Measurements from ENCODE around the gene MUC3A. TPM values are rescaled to one million over a fixed set of nuclear protein-coding genes. Genes with fewer than 3 reads are reported as not detected.
"Not testable (repeated sequence)": the region's sequence is repeated elsewhere in the genome, so short reads cannot be mapped to it uniquely, and the experiment has no call there.

Gene MUC3A
- total RNA-seq, 1 donor from 2014 or later = not detected

- DNase-seq (ENCODE audit: low read depth in 2 of 2) = no peak
Observed at GRCh38 chr7:100971111-100972001, 22.0 kb downstream of the MUC3A start.

- DNase-seq (ENCODE audit: low read depth in 2 of 2) = no peak
Observed at GRCh38 chr7:100972002-100972347, 22.6 kb downstream of the MUC3A start.

DNA sequence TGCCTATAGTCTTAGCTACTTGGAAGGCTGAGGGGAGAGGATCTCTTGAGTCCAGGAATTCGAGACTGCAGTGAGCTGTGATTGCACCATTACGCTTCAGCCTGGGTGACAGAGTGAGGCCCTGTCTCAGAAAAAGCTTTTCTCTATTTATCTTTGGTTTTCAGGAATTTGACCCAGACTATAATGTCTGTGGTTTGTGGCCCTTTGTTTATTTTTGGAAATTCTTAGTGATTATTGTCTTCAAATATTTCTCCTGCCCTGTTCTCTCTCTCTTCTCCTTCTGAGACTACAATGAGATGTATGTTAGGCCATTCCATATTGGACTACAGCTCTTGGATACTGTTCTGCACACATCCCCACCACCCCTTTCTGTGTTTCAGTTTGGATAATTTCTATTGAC lies 24.7 kb downstream of the MUC3A start:
- no peak for DNase-seq (ENCODE audit: low read depth in 2 of 2)

DNA sequence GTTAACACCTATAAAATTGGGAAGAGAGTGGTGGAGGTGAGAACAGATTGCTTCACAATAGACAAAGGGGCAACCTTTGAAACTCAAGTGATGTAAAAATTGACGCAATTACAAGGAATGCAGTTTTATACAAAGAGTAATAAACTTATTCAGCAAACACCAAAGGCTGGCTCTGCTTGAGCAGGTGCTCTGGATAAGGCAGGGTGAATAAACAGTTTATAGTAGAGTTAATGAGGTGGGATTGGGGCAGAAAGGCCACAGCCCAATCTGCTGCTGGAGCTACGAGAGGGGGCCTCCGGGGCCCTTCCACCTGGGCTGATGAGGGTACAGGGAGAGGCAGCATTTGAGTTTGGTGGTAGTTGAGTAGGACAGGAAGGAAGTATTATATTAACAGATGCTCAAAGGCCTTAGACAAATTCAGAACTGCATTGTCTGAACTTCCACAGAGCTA lies 26.1 kb downstream of the MUC3A start:
- no peak for DNase-seq (ENCODE audit: low read depth in 2 of 2)

DNA sequence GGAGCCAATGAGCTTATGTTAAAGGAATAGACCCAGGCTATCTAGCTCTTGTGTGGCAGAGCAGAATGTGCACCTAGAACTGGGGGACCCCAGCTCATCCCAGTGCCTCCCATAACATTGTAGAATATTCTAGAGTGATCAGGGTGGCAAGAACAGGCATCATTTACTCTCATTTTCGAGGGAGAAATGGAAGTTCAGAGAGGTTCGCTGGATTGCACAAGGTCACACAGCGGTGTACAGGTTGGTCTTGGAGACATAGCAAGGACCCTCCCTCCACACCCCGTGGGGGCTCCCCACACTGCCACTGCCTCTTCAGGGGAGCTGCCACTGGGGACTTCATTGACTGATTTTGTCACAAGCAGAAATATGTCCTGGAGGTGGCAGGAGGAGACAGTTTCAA lies 29.0 kb downstream of the MUC3A start:
- DNase-seq (ENCODE audit: low read depth in 2 of 2) = no peak

- no peak for DNase-seq (ENCODE audit: low read depth in 2 of 2)
Observed at GRCh38 chr7:100983451-100984187, 34.3 kb downstream of the MUC3A start.

DNA sequence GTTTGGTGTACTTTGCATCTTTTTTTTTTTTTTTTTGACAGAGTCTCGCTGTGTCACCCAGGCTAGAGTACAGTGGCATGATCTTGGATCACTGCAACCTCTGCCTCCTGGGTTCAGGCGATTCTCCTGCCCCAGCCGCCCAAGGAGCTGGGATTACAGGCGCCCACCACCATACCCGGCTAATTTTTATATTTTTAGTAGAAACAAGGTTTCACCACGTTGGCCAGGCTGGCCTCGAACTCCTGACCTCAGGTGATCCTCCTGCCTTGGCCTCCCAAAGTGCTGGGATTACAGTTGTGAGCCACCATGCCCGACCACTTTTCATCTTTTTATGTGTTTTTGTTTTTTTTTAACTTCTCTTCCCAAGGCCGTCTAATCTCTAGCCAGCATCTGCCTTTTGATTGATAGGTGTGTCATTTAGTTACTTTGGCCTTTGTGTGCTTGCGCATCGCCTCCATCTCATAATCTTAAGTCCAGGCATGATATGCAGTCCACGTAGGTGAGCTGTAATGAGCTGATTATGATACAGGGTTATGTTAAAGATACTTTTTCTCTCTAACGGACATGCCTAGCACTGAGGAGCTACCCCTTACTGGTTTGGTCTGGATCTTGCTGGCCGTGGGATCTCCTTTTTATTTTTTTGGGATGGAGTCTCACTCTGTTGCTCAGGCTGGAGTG lies 35.0 kb downstream of the MUC3A start:
- DNase-seq (ENCODE audit: low read depth in 2 of 2) = not testable (repeated sequence)

- not testable (repeated sequence) for DNase-seq (ENCODE audit: low read depth in 2 of 2)
Observed at GRCh38 chr7:100985033-100985797, 35.9 kb downstream of the MUC3A start.

GRCh38 chr7:100991631-100992030 lies 42.3 kb downstream of the MUC3A start:
- DNase-seq (ENCODE audit: low read depth in 2 of 2) = no peak

GRCh38 chr7:100992280-100992679 lies 42.9 kb downstream of the MUC3A start:
- not testable (repeated sequence) for DNase-seq (ENCODE audit: low read depth in 2 of 2)

GRCh38 chr7:100994671-100995070 lies 45.3 kb downstream of the MUC3A start:
- not testable (repeated sequence) for DNase-seq (ENCODE audit: low read depth in 2 of 2)

GRCh38 chr7:100998530-100998929 lies 49.2 kb downstream of the MUC3A start:
- not testable (repeated sequence) for DNase-seq (ENCODE audit: low read depth in 2 of 2)

- not testable (repeated sequence) for DNase-seq (ENCODE audit: low read depth in 2 of 2)
Observed at GRCh38 chr7:100999334-100999733, 50.0 kb downstream of the MUC3A start.

DNA sequence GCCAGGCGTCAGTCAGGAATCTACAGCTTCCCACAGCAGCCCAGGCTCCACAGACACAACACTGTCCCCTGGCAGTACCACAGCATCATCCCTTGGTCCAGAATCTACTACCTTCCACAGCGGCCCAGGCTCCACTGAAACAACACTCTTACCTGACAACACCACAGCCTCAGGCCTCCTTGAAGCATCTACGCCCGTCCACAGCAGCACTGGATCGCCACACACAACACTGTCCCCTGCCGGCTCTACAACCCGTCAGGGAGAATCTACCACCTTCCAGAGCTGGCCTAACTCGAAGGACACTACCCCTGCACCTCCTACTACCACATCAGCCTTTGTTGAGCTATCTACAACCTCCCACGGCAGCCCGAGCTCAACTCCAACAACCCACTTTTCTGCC lies 50.7 kb downstream of the MUC3A start:
- not testable (repeated sequence) for DNase-seq (ENCODE audit: low read depth in 2 of 2)

GRCh38 chr7:101002333-101002732 lies 53.0 kb downstream of the MUC3A start:
- DNase-seq (ENCODE audit: low read depth in 2 of 2) = not testable (repeated sequence)

DNA sequence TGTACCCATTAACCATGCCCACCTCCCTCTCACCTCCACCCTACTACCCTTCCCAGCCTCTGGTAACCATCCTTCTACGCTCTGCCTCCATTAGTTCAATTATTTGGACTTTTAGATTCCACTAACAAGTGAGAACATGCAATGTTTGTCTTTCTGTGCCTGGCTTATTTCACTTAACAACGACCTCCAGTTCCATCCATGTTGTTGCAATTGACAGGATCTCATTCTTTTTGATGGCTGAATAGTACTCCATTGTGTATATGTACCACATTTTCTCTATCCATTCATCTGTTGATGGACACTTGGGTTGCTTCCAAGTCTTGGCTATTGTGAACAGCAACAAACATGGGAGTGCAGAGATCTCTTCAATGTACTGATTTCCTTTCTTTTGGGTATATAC lies 58.0 kb downstream of the MUC3A start:
- DNase-seq (ENCODE audit: low read depth in 2 of 2) = not testable (repeated sequence)

GRCh38 chr7:101009629-101010028 lies 60.3 kb downstream of the MUC3A start:
- no peak for DNase-seq (ENCODE audit: low read depth in 2 of 2)

- no peak for DNase-seq (ENCODE audit: low read depth in 2 of 2)
Observed at GRCh38 chr7:101012931-101013330, 63.6 kb downstream of the MUC3A start.

GRCh38 chr7:101015626-101016025 lies 66.3 kb downstream of the MUC3A start:
- no peak for DNase-seq (ENCODE audit: low read depth in 2 of 2)

DNA sequence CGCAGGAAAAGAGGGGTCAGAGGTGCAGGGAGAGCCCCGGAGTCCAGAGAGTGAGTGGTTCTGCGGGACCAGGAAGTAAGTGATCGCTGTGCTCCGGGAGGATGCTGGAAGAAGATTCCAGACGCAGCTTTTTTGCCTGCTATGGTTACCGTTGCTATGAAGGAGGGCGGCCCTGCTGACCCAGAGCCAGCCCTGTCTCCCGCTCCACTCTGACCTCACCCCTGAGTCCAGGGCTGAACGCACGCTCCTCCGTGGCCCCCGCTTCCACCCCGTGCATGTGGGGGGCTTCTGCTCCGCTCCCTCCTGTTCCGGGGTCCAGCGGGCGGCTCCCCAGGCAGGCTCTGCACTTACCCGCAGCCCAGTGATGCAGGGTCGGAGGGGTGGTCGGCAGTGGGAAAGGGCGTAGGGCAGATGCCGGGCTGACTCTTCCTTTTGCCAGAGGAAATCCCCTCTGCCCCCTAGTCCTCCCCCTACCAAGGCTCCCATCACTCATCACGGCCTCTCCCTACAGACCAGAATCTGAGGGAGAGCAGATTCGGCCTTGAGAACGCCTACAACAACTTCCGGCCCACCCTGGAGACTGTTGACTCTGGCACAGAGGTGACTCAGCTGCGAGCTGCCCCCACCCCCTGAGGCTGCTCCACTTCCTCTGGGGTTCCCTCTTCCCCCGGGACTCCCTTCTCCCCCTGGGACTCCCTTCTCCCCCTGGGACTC lies 67.9 kb downstream of the MUC3A start:
- peak; percentile 16 to 76 for DNase-seq (ENCODE audit: low read depth in 2 of 2)

Measured in lung microvascular endothelial cell (primary cell).